Heart left ventricle (tissue), 16 donors: Measurements from ENCODE around the gene TMEM175. TPM values are rescaled to one million over a fixed set of nuclear protein-coding genes. Genes with fewer than 3 reads are reported as not detected.
"Not testable (repeated sequence)": the region's sequence is repeated elsewhere in the genome, so short reads cannot be mapped to it uniquely, and the experiment has no call there.

Experiments used
- ATAC-seq, 4 donors: fragments of 200-7000 bp; cut with Tn5 transposase; one replicate each; pipeline ENCODE4 v1.9.1; 2020 to 2022; ENCODE audit warnings: moderate library complexity in 4 of 4, mild to moderate bottlenecking in 3 of 4, moderate number of reproducible peaks in 1 of 4
- DNase-seq, 5 donors: peaks; one replicate each; pipeline ENCODE4 v3.0.0-alpha.2; 2020
- H3K27ac ChIP-seq, 12 donors: fragments of 200-600 bp; sonication (generic) in 4 of 12; one replicate each; pipeline versions ENCODE4 v1.5.0 to v1.8.0; 2016 to 2022; ENCODE audit warnings: mild to moderate bottlenecking in 2 of 12
- H3K27me3 ChIP-seq, 9 donors: fragments of 200-600 bp; sonication (generic) in 2 of 9; one replicate each; pipeline versions ENCODE4 v1.5.1 to v1.8.0; 2016 to 2022; ENCODE audit warnings: mild to moderate bottlenecking in 3 of 9
- H3K36me3 ChIP-seq, 9 donors: fragments of 200-600 bp; sonication (generic) in 2 of 9; one replicate each; pipeline versions ENCODE4 v1.5.0 to v1.8.0; 2018 to 2022; ENCODE audit warnings: mild to moderate bottlenecking in 2 of 9
- H3K4me1 ChIP-seq, 12 donors: fragments of 200-600 bp; sonication (generic) in 4 of 12; one replicate each; pipeline versions ENCODE4 v1.5.0 to v1.8.0; 2016 to 2022; ENCODE audit warnings: mild to moderate bottlenecking in 3 of 12
- H3K4me3 ChIP-seq, 12 donors: fragments of 200-600 bp; sonication (generic) in 4 of 12; one replicate each; pipeline versions ENCODE4 v1.5.0 to v1.8.0; 2017 to 2022; ENCODE audit warnings: mild to moderate bottlenecking in 9 of 12, moderate library complexity in 4 of 12
- H3K9me3 ChIP-seq, 12 donors: fragments of 200-600 bp; sonication (generic) in 4 of 12; one replicate each; pipeline versions ENCODE4 v1.5.0 to v1.8.0; 2016 to 2022; ENCODE audit warnings: mild to moderate bottlenecking in 1 of 12
- CTCF ChIP-seq, 12 donors: fragments of 200-600 bp; sonication (generic) in 4 of 12; IDR thresholded peaks; one replicate each; pipeline versions ENCODE4 v1.5.0 to v1.8.0; 2018 to 2022; ENCODE audit warnings: antibody characterized with exemption in 12 of 12, mild to moderate bottlenecking in 5 of 12
- POLR2A ChIP-seq, 2 donors: fragments of 450-650 bp; IDR thresholded peaks; one replicate each; pipeline ENCODE4 v1.6.1; 2017; ENCODE audit warnings: antibody characterized with exemption in 2 of 2, mild to moderate bottlenecking in 2 of 2, moderate library complexity in 2 of 2
- WGBS, 4 donors: extraction: QIAGEN DNeasy Blood & Tissue Kit in 2 of 4; methylation state at CpG; one replicate each; pipeline versions ENCODE4 v1.1.5 to v1.1.7; 2013 to 2018; 5-methylcytosine and 5-hydroxymethylcytosine counted together
- intact Hi-C, 10 donors: fragments of 100-400 bp; cut with DNase I; formaldehyde crosslinking; loops; one replicate each; pipeline versions ENCODE4 v1.11.1 to v1.14.2; 2022
- polyA plus RNA-seq, 2 donors: library from polyadenylated mRNA; stranded (reverse); fragments of 200-250 nt; gene quantifications; one replicate each; pipeline ENCODE4 v1.2.3, GENCODE V29; 2013
- total RNA-seq, 9 donors: library from RNA; depleted of rRNA in 2 of 9; stranded (reverse); fragments of >200 nt in 2 of 9; fragmentation: NEBNext Ultra II Directional in 3 of 9; extraction: Animal tissue kit (Norgen Biotek cat#: 25700) in 3 of 9; gene quantifications; one replicate each; pipeline versions ENCODE4 v1.1.0 to v1.2.4, GENCODE V29; 2016 to 2023
- donor health status: ischemic (EF 13 %, LVEDD 7.1; RV severe dilation, severe dysfunction).
- donor health status: healthy with polysubstance abuse.
- donor health status: DM: no; HTN: yes; CAD: no.
- donor health status: DM: no; HTN: no; CAD: no.
- donor health status: ischemic (EF 25% LVEDD 6.9; RV normal size, moderate dysfunction).
- donor health status: ischemic (EF 25% LVEDD 5.7; RV mildly dilated, moderate dysfunction).
- donor health status: healthy.
- donor health status: DM: yes; HTN: yes; CAD: no.
- donor health status: ischemic (EF 35%, LVEDD 5.7; RV mildly dilated, moderate dysfunction).
- donor health status: nonischemic (EF 11% LVEDD 7.7; RV severe dilation, severe dysfunction).
- donor health status: DM: yes; HTN: yes; CAD: no.
- donor health status: PGD.
- donor health status: ischemic (EF 29% LVEDD 5.4; RV normal size, mild dysfunction).
- donor health status: nonischemic (EF 23%, LVEDD 6.1; RV moderate dilation, normal function).

The TMEM175 gene
- total and polyA plus RNA-seq, 11 donors, result 14.2 to 34.6 (median 20.1) TPM

GRCh38 chr4:997375-998071 lies 65.3 kb downstream of the TMEM175 start:
- ATAC-seq, result peak in 2 of 4 donors; percentile 16 to 38
- intact Hi-C loops, result loop anchor here in 2 of 10 donors (10.0 kb wide), 2 partner anchors 243 to 253 kb away; no protein-coding TSS in a partner anchor
- WGBS, 4 donors, result 2 to 4% (median 3%) methylated on average over 23 to 68 of the region's 68 CpGs
- H3K27me3 ChIP-seq, result peaks cover 21 to 55% (median 40%) of the 10 kb centered on the region in 9 donors
- no peak overlapping the region for H3K27ac ChIP-seq
- peak overlapping the region in 10 of 12 donors; percentile 17 to 51 (median 40) for H3K4me3 ChIP-seq
- peak in 2 of 5 donors; percentile 32 to 56 for DNase-seq
- TF ChIP-seq CTCF (IDR thresholded peaks at IDR 0.05), result no peak
- no peak for TF ChIP-seq POLR2A (IDR thresholded peaks at IDR 0.05)
- peaks cover 0 to 26% (median 12%) of the 10 kb centered on the region in 12 donors for H3K4me1 ChIP-seq
- no peaks in the 10 kb centered on the region for H3K36me3 ChIP-seq
- H3K9me3 ChIP-seq, result no peaks in the 10 kb centered on the region

GRCh38 chr4:998096-998691 lies 65.9 kb downstream of the TMEM175 start:
- no peak overlapping the region for H3K27ac ChIP-seq
- peaks cover 28 to 62% (median 46%) of the 10 kb centered on the region in 9 donors for H3K27me3 ChIP-seq
- H3K36me3 ChIP-seq, result no peaks in the 10 kb centered on the region
- ATAC-seq, result no peak
- TF ChIP-seq POLR2A (IDR thresholded peaks at IDR 0.05), result no peak
- TF ChIP-seq CTCF (IDR thresholded peaks at IDR 0.05), result no peak
- H3K4me3 ChIP-seq, result no peak overlapping the region
- DNase-seq, result peak in 2 of 5 donors; percentile 20 to 56
- intact Hi-C loops, result loop anchor here in 2 of 10 donors (10.0 kb wide), 2 partner anchors 243 to 253 kb away; no protein-coding TSS in a partner anchor
- 43 to 55% (median 48%) methylated on average over 11 to 12 of the region's 12 CpGs for WGBS, 4 donors
- H3K4me1 ChIP-seq, result peaks cover 0 to 32% (median 14%) of the 10 kb centered on the region in 12 donors
- no peaks in the 10 kb centered on the region for H3K9me3 ChIP-seq

GRCh38 chr4:999240-999863 lies 67.1 kb downstream of the TMEM175 start:
- not testable (repeated sequence) for ATAC-seq, H3K4me3 ChIP-seq, H3K36me3 ChIP-seq, H3K27ac ChIP-seq, H3K9me3 ChIP-seq
- peaks cover 40 to 73% (median 56%) of the 10 kb centered on the region in 9 donors for H3K27me3 ChIP-seq
- 35 to 39% (median 37%) methylated on average over 10 to 17 of the region's 21 CpGs for WGBS, 4 donors
- H3K4me1 ChIP-seq, result peaks cover 0 to 39% (median 15%) of the 10 kb centered on the region in 12 donors
- intact Hi-C loops, result loop anchor here in 2 of 10 donors (10.0 kb wide), 2 partner anchors 245 to 255 kb away; no protein-coding TSS in a partner anchor
- DNase-seq, result peak in 2 of 5 donors; percentile 18 to 55

GRCh38 chr4:999882-1000425 lies 67.7 kb downstream of the TMEM175 start:
- intact Hi-C loops, result loop anchor here in 2 of 10 donors (10.0 kb wide), 2 partner anchors 245 to 255 kb away; no protein-coding TSS in a partner anchor
- Histone ChIP-seq H3K36me3 (no peaks in the 10 kb centered on the region), H3K27me3 (peaks cover 42 to 79% (median 60%) of the 10 kb centered on the region in 9 donors), H3K4me1 (peaks cover 0 to 44% (median 17%) of the 10 kb centered on the region in 12 donors), H3K27ac (no peak overlapping the region), H3K4me3 (no peak overlapping the region), H3K9me3 (no peaks in the 10 kb centered on the region)
- DNase-seq (no peak), ATAC-seq (no peak)
- WGBS, 4 donors, result 54 to 100% (median 67%) methylated on average over 2 to 18 of the region's 18 CpGs
- no peak for TF ChIP-seq POLR2A (IDR thresholded peaks at IDR 0.05)
- no peak for TF ChIP-seq CTCF (IDR thresholded peaks at IDR 0.05)
